ENCODE results near the gene ANO10. TPM values are rescaled to one million over a fixed set of nuclear protein-coding genes. Genes with fewer than 3 reads are reported as not detected.
"Not testable (repeated sequence)": the region's sequence is repeated elsewhere in the genome, so short reads cannot be mapped to it uniquely, and the experiment has no call there.

Gene ANO10
- total RNA-seq, 2 experiments from 2014 or later: 12.4 to 14.3 TPM

- POLR2A ChIA-PET: no interaction called here
Observed at GRCh38 chr3:43468133-43468532, 153.7 kb downstream of the ANO10 start.

GRCh38 chr3:43465109-43465508, 156.7 kb downstream of the ANO10 start:
- POLR2A ChIA-PET: no interaction called here
- H3K27me3 Mint-ChIP-seq: no peaks in the 10 kb centered on the region
- H3K27ac Mint-ChIP-seq: no peak overlapping the region
- H3K4me1 Mint-ChIP-seq: no peaks in the 10 kb centered on the region
- CTCF ChIA-PET: no interaction called here
- H3K4me3 Mint-ChIP-seq: no peak overlapping the region
- DNase-seq: no peak
- H3K36me3 Mint-ChIP-seq (ENCODE audit: low read depth): peaks cover 15% of the 10 kb centered on the region
- H3K9me3 Mint-ChIP-seq: peaks cover 7% of the 10 kb centered on the region

More at GRCh38 chr3:43468133-43468532, 153.7 kb downstream of the ANO10 start:
- H3K36me3 Mint-ChIP-seq (ENCODE audit: low read depth): peaks cover 8% of the 10 kb centered on the region
- peaks cover 5% of the 10 kb centered on the region for H3K9me3 Mint-ChIP-seq
- peaks cover 2% of the 10 kb centered on the region for H3K27me3 Mint-ChIP-seq
- no peak overlapping the region for H3K27ac Mint-ChIP-seq
- no peaks in the 10 kb centered on the region for H3K4me1 Mint-ChIP-seq
- CTCF ChIA-PET: interaction anchor here (0.6 to 1.0 kb wide), 2 partner anchors 35 to 1656 kb away, joined by 3 read pairs; no protein-coding TSS in a partner anchor
- no peak for DNase-seq
- H3K4me3 Mint-ChIP-seq: no peak overlapping the region

GRCh38 chr3:43462566-43462965, 159.2 kb downstream of the ANO10 start:
- CTCF ChIA-PET, H3K27me3 Mint-ChIP-seq, H3K4me3 Mint-ChIP-seq, DNase-seq, H3K27ac Mint-ChIP-seq, H3K4me1 Mint-ChIP-seq, H3K9me3 Mint-ChIP-seq, POLR2A ChIA-PET: not testable (repeated sequence)
- H3K36me3 Mint-ChIP-seq (ENCODE audit: low read depth): peaks cover 15% of the 10 kb centered on the region

GRCh38 chr3:43461345-43461744, 160.5 kb downstream of the ANO10 start:
- ChIA-PET POLR2A (no interaction called here), CTCF (interaction anchor here (0.8 to 1.2 kb wide), 2 partner anchors 13 to 23 kb away, joined by 4 read pairs; no protein-coding TSS in a partner anchor)
- no peak for DNase-seq
- Mint-ChIP-seq H3K27me3 (no peaks in the 10 kb centered on the region), H3K9me3 (peaks cover 7% of the 10 kb centered on the region), H3K4me3 (no peak overlapping the region), H3K36me3 (ENCODE audit: low read depth) (peaks cover 15% of the 10 kb centered on the region), H3K4me1 (peaks cover 2% of the 10 kb centered on the region), H3K27ac (no peak overlapping the region)

- H3K36me3 Mint-ChIP-seq (ENCODE audit: low read depth); DNase-seq; CTCF ChIA-PET; POLR2A ChIA-PET; H3K4me1 Mint-ChIP-seq; H3K27ac Mint-ChIP-seq; H3K4me3 Mint-ChIP-seq; H3K9me3 Mint-ChIP-seq; H3K27me3 Mint-ChIP-seq: not testable (repeated sequence)
Observed at GRCh38 chr3:43457038-43457437, 164.8 kb downstream of the ANO10 start.

- no peaks in the 10 kb centered on the region for H3K9me3 Mint-ChIP-seq
- POLR2A ChIA-PET: no interaction called here
- no peaks in the 10 kb centered on the region for H3K27me3 Mint-ChIP-seq
- peaks cover 2% of the 10 kb centered on the region for H3K4me1 Mint-ChIP-seq
- H3K4me3 Mint-ChIP-seq: no peak overlapping the region
- H3K36me3 Mint-ChIP-seq (ENCODE audit: low read depth): no peaks in the 10 kb centered on the region
- H3K27ac Mint-ChIP-seq: no peak overlapping the region
- DNase-seq: no peak
- CTCF ChIA-PET: no interaction called here
Observed at GRCh38 chr3:43455233-43455632, 166.6 kb downstream of the ANO10 start.

- no peaks in the 10 kb centered on the region for H3K36me3 Mint-ChIP-seq (ENCODE audit: low read depth)
- H3K4me3 Mint-ChIP-seq: no peak overlapping the region
- H3K9me3 Mint-ChIP-seq: no peaks in the 10 kb centered on the region
- POLR2A ChIA-PET: no interaction called here
- DNase-seq: no peak
- no peaks in the 10 kb centered on the region for H3K27me3 Mint-ChIP-seq
- peaks cover 2% of the 10 kb centered on the region for H3K4me1 Mint-ChIP-seq
- H3K27ac Mint-ChIP-seq: no peak overlapping the region
- CTCF ChIA-PET: no interaction called here
Observed at GRCh38 chr3:43453981-43454380, 167.8 kb downstream of the ANO10 start.

GRCh38 chr3:43451670-43452254, 170.0 kb downstream of the ANO10 start:
- POLR2A ChIA-PET: no interaction called here
- no peak overlapping the region for H3K4me3 Mint-ChIP-seq
- DNase-seq: no peak
- peaks cover 3% of the 10 kb centered on the region for H3K4me1 Mint-ChIP-seq
- H3K36me3 Mint-ChIP-seq (ENCODE audit: low read depth): no peaks in the 10 kb centered on the region
- no peaks in the 10 kb centered on the region for H3K9me3 Mint-ChIP-seq
- H3K27ac Mint-ChIP-seq: no peak overlapping the region
- no peaks in the 10 kb centered on the region for H3K27me3 Mint-ChIP-seq
- CTCF ChIA-PET: no interaction called here

GRCh38 chr3:43448098-43448497, 173.7 kb downstream of the ANO10 start:
- Mint-ChIP-seq H3K27ac (no peak overlapping the region), H3K4me3 (no peak overlapping the region), H3K4me1 (peaks cover 3% of the 10 kb centered on the region), H3K27me3 (no peaks in the 10 kb centered on the region), H3K36me3 (ENCODE audit: low read depth) (no peaks in the 10 kb centered on the region), H3K9me3 (no peaks in the 10 kb centered on the region)
- no peak for DNase-seq
- CTCF ChIA-PET: interaction anchor here (0.6 kb wide), 1 partner anchor 16 kb away, joined by 3 read pairs; no protein-coding TSS in a partner anchor
- POLR2A ChIA-PET: no interaction called here

GRCh38 chr3:43445820-43446219, 176.0 kb downstream of the ANO10 start:
- Mint-ChIP-seq H3K4me1 (peaks cover 3% of the 10 kb centered on the region), H3K27me3 (no peaks in the 10 kb centered on the region), H3K27ac (no peak overlapping the region), H3K4me3 (no peak overlapping the region), H3K36me3 (ENCODE audit: low read depth) (no peaks in the 10 kb centered on the region), H3K9me3 (no peaks in the 10 kb centered on the region)
- POLR2A ChIA-PET: no interaction called here
- DNase-seq: no peak
- CTCF ChIA-PET: no interaction called here

GRCh38 chr3:43442872-43443395, 178.9 kb downstream of the ANO10 start:
- H3K4me3 Mint-ChIP-seq: no peak overlapping the region
- ChIA-PET CTCF (no interaction called here), POLR2A (no interaction called here)
- no peaks in the 10 kb centered on the region for H3K4me1 Mint-ChIP-seq
- peaks cover 6% of the 10 kb centered on the region for H3K9me3 Mint-ChIP-seq
- H3K36me3 Mint-ChIP-seq (ENCODE audit: low read depth): peaks cover 6% of the 10 kb centered on the region
- no peak overlapping the region for H3K27ac Mint-ChIP-seq
- DNase-seq: no peak
- H3K27me3 Mint-ChIP-seq: no peaks in the 10 kb centered on the region

- peaks cover 8% of the 10 kb centered on the region for H3K9me3 Mint-ChIP-seq
- no peak overlapping the region for H3K4me3 Mint-ChIP-seq
- DNase-seq: no peak
- H3K27me3 Mint-ChIP-seq: no peaks in the 10 kb centered on the region
- no peak overlapping the region for H3K27ac Mint-ChIP-seq
- ChIA-PET CTCF (no interaction called here), POLR2A (interaction anchor here (0.6 kb wide), 1 partner anchor 505 kb away, joined by 8 read pairs; no protein-coding TSS in a partner anchor)
- H3K4me1 Mint-ChIP-seq: no peaks in the 10 kb centered on the region
- H3K36me3 Mint-ChIP-seq (ENCODE audit: low read depth): peaks cover 12% of the 10 kb centered on the region
Observed at GRCh38 chr3:43436507-43437140, 185.2 kb downstream of the ANO10 start.

GRCh38 chr3:43435706-43436105, 186.1 kb downstream of the ANO10 start:
- no peaks in the 10 kb centered on the region for H3K4me1 Mint-ChIP-seq
- no peak overlapping the region for H3K4me3 Mint-ChIP-seq
- CTCF ChIA-PET: no interaction called here
- no peak overlapping the region for H3K27ac Mint-ChIP-seq
- POLR2A ChIA-PET: no interaction called here
- H3K27me3 Mint-ChIP-seq: no peaks in the 10 kb centered on the region
- no peak for DNase-seq
- H3K36me3 Mint-ChIP-seq (ENCODE audit: low read depth): peaks cover 16% of the 10 kb centered on the region
- peaks cover 8% of the 10 kb centered on the region for H3K9me3 Mint-ChIP-seq

- peaks cover 8% of the 10 kb centered on the region for H3K9me3 Mint-ChIP-seq
- no peak overlapping the region for H3K27ac Mint-ChIP-seq
- H3K4me1 Mint-ChIP-seq: no peaks in the 10 kb centered on the region
- no peaks in the 10 kb centered on the region for H3K27me3 Mint-ChIP-seq
- peaks cover 16% of the 10 kb centered on the region for H3K36me3 Mint-ChIP-seq (ENCODE audit: low read depth)
- no peak overlapping the region for H3K4me3 Mint-ChIP-seq
- CTCF ChIA-PET: no interaction called here
- POLR2A ChIA-PET: no interaction called here
- DNase-seq: no peak
Observed at GRCh38 chr3:43434431-43434830, 187.4 kb downstream of the ANO10 start.

Data from activated CD4-positive, alpha-beta T cell treated with anti-CD3 and anti-CD28 coated beads, Interleukin-2, amount 10 ng/mL, durations not matched to agents 7 days and 5 days (primary cell).